ENCODE data around the gene C16orf87. TPM values are rescaled to one million over a fixed set of nuclear protein-coding genes. Genes with fewer than 3 reads are reported as not detected.

The C16orf87 gene
- total RNA-seq, 2 experiments from 2014 or later = 21.6 to 23.0 TPM

Other genes starting within 250 kb of the C16orf87 start
- gene SHCBP1, start 209.8 kb downstream of the C16orf87 start, total RNA-seq = 10 to 100 TPM; 40.1 to 42.2 TPM
- gene VPS35, start 142.0 kb downstream of the C16orf87 start, total RNA-seq = 100 to 1,000 TPM in 1 of 2 experiments, 10 to 100 TPM in 1; 95.1 to 100 TPM
- 10 to 100 TPM; 53.0 to 54.6 TPM for gene ORC6, start 141.5 kb downstream of the C16orf87 start, total RNA-seq
- under 1 TPM; 0.30 to 0.52 TPM for gene MYLK3, start 82.8 kb downstream of the C16orf87 start, total RNA-seq
- 10 to 100 TPM; 31.6 to 33.4 TPM for gene GPT2, start 53.2 kb upstream of the C16orf87 start, total RNA-seq
- 10 to 100 TPM; 84.7 to 88.1 TPM for gene DNAJA2, start 142.5 kb upstream of the C16orf87 start, total RNA-seq

Data from activated CD8-positive, alpha-beta memory T cell treated with anti-CD3 and anti-CD28 coated beads for 36 hours (primary cell).